NCI-H2196 treated with DMSO at 0.1 percent for 48 hours (cell line): ENCODE data around the gene B9D1.

Experiments
- DNase-seq: peaks from one replicate; lab custom pipeline; 2025; ENCODE audit not compliant: unreplicated experiment; lab: John Stamatoyannopoulos, UW

Gene B9D1

DNA sequence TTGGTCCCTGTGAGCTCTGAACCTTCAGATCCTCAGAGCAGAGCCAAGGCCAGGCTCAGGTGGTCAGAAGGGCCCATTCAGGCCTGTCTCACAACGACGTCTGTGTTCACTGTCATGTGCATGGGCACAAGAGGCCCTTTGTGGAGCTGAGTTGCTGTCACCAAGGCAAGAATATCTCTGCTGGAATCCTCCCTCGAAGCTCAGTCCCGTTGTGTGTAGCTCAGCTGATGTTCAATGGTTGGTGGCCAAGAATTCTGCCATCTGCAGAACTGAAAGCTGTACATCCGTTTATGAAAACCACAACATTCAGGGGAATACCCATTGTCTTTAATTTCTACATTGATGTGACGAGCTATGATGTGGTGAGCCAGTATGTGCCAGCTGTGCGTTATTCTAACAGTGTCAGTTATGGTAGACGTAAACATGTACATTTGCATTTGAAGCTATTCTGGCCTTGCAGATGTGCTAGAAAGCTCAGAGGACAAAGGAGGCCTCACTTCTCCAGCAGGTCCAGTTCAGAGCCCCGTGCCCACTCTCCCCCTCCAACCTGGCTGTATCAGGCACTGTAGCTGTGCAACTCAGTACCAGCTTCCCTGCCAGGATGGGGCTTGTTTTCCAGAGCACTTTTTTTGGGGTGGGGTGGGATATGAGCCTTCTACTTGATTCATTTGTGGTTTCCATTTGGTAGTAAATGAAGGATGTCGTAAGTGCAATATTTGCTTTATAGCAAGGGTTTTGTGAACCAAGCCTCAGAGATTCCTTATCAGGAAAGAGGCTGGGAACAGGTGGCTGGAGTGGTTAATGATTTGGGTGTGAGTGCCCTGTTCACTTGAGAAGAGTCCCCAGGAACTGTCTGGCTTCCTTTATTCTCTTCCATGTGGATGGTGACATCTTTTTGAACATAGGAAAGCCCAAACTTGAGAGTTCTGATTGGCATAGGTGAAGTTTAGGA is 56.1 kb downstream of the B9D1 start:
- no peak for DNase-seq

DNA sequence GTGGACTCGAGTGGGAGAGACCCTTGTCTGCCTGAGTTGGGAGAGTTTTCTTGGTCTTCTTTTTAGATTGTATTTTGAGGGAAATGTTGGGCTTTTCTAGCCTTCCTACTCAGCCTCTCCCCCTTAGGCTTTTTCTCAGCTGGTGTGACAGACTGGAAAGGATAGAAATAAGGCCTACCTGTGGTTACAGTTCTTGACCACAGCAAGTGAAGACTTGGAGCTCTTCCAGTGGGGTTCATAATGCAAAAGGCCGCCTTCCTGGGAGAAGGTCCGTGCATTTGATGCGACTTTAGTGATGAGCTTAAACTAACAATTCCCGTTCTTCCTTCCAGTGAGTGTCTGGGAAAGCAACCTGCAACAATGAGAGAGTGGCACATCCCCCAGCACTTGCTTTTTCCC is 56.8 kb downstream of the B9D1 start:
- no peak for DNase-seq

DNA sequence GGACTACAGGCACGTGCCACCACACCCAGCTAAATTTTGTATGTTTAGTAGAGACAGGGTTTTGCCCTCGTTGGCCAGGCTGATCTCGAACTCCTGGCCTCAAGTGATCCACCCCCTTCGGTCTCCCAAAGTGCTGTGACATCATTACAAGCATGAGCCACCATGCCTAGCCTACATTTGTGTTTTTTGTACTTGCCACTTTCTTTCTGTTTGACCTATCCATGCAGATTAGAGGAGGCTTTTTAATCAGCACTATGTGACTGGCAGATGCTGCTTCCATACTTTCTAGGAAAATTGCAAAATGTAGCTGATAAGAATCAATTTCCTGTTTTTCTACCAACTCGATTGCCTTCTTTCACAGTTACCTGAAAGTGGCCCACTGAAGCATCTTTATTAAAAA is 57.3 kb downstream of the B9D1 start:
- DNase-seq: no peak

DNA sequence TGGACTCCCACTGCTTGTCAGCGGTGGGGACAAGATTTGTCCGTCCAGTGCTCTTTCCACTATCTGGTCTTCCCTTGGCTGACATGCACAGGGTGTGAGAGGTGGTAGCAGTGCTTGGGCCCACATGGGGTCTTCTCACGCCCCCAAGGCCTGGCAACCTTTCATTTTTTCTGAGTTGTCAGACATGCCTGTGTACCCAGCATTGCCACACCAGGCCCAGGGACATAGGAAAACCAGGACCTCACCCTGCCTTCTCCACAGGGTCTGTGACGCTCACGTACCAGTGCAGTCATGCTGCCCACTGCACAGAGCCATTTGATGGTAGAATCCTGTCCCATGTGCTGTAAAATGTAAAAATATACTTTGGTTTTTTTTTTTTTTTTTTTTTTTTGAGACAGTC is 57.8 kb downstream of the B9D1 start:
- DNase-seq: no peak

DNA sequence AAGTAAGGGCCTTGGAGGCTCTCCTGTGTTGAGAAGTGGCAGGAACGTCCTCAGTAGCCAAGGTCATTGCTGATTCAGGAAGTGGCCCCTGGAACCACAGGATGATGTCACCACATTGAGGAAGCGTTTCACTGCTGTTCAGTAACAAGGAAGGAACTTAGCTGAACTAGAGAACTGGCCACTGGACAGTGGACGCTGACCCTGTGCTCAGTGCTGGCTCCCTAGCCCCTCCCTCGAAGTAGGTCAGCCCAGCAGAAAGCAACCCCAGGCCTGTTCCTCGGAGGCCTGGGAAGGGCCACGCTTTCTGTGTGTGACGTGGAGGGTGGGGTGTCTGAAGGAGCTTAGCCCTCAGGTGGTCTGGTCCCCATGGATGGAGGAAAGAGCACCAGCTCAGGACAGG is 58.3 kb downstream of the B9D1 start:
- DNase-seq: no peak

DNA sequence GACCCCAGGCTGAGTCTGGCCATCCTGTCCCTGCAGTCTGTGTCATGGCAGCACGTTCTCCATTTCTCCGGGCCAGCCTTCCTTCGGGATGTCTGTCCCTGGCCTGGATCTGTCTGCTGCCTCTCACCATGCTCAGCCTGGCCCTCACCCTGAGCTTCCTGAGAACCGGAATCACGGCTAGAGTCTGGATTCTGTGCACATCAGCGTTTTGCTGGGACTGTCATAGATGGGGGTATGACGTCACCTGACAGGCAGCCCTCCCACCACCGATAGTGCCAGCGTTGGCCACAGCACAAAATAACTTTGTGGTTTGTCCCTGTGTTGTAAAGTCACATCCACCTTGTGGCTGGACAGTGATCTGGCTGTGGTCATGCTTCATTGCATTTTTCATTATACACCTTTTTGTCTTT is 59.2 kb downstream of the B9D1 start:
- no peak for DNase-seq

DNA sequence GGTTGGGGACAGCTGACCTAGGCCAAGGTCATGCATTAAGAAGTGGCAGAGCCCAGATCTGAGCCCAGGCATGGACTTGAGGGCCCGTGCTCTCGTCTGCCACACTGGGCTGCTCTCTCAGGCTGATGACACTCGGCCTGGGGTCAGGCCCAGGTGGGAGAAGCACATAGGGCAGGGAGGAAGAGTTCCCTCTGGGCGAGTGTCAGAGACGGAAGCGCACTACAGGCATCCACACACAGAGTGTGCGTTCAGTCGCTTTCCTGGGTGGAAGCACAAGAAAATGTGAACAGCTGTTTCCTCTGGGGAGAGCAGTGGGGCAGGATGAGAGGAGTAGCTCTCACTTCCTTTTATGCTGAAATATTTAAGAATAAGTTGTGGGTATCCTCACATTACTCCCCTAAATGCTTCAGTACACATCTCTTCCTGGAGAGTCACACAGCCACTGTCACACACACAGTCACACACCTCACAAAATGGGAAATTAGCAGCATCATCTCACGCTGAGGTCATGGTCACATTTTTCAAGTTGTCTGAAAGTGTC is 59.7 kb downstream of the B9D1 start:
- DNase-seq: no peak

DNA sequence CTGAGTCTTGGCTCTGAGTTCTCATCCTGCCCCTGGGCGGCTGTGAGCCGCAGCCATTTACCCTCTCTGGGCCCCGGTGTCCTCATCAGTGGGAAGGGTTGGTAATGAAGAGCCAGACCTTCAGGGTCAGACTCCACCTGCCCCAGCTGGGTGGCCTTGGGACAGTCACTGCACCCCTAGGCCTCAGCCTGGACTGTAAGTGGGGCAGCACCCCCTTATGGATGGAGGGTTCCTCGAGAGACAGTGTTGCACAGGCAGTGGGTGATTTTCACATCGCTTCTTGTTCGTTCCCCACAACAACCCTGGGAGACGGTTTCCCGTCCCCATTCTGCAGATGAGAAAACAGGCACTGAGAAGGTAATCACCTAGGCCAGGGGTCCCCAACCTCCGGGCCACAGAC is 60.5 kb downstream of the B9D1 start:
- no peak for DNase-seq

DNA sequence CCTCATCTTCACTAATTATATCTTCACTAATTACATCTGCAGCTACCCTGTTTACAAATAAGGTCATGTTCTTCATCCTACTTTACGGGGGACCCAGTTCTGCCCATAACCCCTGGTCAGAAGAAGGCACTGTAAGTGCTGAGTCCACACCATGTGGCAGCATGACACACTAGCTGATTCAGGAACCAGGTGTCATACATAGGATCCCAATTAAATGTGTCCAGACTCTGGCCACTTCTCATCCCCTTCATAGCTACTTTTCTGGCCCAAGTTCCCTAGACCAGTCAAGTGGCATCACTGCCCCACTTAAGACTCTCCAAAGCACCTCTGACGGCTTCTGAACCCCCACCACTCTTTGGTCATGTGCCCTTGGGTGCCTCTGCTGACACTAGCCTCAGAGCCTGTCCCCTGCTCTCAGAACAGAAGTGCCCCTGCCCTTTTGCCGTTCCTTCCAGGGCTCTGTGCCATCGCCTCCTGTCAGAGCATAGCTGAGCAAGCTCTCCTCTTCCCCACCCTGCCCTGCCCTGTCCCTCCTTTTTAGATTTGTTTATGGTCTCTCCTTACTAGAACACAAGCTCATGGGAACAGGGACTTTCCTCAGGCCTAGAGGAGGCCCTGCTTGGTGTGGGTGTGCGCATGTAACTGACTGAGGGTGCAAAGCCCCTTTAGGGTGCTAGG is 61.1 kb downstream of the B9D1 start:
- DNase-seq: no peak

DNA sequence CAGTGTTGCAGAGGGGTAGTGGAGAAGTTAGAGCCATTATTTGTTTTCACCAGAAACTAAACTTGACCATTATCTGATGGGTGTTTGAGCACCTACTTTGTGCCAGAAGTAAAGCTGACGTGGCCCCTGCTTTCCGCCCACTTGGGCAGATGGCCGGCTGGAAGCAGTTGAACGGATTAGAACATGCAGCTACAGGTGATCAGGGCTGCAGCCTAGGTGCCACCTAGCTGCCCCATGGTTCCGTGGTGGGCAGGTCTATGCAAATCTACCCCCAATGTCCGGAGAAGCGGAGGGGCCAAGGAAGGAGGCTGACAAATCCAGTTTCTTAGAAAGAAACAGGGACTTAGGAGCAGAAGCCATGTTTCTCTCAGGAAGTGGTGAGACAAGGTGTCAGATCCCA is 62.7 kb downstream of the B9D1 start:
- no peak for DNase-seq

DNA sequence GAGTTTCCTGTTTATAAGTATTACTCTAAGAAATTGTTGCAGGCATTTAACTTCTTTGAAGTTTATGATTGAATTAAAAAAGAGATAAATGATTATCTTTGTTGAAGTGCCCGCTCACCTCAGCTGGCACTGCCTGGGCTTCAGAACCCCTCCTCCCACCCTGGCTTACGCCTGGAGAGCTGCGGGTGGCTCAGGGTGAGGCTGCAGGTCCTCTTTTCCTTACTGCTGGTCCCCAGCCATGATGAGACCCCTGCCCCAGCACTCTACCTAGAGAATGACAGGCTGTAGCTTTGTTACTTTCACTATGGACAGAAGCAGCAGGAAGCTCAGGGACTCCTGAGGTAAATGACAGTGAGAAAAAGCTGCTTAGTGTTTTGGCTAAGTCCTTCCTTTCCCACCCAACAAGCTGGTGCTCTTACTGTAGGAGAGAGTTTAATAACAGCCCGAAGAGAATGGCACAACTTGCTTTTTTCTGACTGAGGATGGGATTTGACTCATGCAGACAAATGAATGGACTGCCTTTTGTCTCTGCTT is 63.2 kb downstream of the B9D1 start:
- no peak for DNase-seq

DNA sequence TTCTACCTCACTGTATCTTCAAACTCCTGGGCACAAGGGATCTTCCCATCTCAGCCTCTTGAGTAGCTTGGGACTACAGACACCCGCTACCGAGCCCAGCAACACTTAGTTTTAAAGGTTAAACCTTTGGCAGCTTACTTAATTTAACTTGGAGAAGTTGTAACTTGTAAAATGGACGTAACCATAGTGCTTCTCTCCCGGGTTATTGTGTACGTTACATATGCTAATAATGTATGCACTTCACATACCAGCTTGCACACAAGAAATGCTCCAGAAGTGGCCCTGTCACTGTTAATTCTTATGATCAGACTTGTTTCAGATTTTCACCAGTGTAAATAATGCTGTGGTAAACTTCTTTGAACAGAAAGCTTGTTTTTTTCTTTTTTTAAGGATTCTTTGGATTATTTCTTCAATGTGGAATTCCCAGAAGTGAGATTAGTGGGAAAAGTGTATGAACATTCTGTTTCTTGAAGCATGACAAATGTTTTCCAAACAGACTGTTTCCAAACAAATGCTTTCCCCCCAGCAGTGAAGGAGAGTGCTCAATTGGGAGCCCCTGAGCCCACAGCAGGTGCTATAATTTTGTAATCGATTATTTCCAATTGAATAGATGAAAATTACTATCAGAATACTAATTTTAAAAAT is 63.8 kb downstream of the B9D1 start:
- no peak for DNase-seq

DNA sequence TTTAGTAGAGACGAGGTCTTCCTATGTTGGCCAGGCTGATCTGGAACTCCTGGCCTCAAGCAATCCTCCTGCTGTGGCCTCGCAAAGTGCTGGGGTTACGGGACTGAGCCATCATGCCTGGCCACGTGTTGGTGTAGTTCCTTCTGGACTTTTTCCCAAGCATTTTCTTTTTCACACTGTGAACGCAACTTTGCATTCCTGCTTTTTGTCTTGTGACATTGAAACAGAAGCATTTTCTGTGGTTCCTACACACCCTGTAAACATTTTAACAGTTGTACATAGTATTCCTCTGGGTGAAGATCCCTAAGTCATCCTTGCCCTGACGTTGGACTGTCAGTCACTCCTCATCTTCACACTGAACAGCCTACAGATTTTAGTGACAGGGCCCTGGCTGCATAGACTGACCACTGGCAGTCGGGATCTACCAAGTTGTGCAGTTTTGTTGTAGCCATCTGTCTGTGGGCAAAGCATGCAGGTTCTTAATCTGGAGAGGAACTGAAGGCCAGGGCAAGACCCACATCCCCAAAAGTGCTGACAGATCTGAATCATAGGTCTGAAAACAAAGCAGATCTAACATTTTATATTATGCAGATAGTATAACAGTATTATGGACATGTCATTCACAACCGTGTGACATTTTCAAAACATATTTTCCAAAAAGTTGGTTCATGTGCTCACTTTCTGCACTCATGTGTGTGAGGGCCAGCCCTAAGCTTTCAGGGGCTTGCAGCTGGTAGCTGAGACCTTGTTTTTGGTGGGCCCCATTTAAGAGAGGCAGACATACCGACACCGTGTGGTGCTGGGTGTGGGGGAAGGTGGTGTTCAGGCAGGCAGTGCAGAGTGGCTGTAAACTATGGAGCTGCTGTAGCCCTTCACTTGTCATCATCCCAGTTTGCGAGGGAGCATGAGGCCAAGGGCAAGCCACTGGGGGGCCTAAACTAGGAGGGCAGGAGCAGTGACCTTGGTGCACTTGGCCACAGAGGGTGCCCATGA is 65.4 kb downstream of the B9D1 start:
- no peak for DNase-seq

DNA sequence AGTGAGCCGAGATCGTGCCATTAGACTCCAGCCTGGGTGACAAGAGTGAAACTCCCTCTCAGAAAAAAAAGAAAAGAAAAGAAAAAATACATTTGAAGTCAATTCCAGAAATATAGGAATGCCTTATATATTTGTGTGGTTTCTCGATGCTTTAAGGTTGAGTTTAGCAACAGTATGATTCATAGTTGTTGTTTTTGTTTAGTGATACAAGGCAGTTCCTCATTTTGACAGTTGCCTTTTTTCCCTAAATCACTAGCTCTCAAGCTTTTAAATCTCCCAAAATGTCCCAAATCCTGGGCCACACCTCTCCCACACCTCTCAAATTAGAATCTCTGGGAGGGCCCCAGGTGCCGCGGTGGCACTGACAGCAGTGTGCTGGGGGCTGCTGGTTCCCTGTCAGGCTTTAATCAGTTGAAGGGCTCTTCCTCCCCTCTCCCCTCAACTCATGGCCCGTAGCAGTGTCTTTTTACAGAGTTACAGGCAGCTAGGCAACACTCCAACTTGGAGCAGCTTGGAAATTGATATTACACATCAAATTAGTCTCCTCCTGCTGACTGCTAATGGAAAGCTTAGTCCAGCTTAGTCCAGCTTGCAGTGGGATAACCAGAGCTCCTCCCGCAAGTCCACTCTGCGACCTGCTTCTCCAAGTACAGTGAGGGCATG is 66.9 kb downstream of the B9D1 start:
- no peak for DNase-seq

DNA sequence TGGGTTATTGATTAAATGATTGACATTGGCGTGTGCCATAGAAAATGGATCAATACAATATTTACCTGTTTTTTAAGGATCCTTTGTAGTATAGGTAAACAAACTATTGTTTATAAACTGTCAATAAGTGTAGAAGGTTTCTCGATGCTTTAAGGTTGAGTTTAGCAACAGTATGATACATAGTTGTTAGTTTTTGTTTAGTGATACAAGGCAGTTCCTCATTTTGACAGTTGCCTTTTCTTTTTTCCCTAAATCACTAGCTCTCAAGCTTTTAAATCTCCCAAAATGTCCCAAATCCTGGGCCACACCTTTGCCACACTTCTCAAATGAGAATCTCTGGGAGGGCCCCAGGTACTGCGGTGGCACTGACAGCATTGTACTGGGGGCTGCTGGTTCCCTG is 68.1 kb downstream of the B9D1 start:
- no peak for DNase-seq
